ENCODE results near the gene FAM43A.

DNA sequence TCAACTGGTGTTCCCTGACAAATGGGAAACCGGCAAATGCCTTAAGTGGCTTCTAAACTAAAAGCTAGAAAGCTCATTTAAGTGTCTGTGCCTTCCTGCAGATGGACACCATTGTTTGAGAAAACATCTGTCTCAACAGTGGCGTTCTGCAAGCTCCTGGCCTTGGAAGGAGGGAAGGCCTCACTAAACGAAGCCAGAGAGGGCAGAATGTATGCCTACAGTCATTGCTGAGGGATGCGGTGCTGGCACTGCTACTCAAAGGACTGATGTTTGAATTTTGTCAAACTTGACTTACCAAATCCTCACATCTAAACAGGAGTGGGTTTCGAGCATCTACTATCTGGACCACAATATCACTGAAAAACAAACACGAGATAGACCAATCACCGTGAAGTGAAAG lies 25.9 kb upstream of the FAM43A start:
- TF ChIP-seq, protein P1, sequence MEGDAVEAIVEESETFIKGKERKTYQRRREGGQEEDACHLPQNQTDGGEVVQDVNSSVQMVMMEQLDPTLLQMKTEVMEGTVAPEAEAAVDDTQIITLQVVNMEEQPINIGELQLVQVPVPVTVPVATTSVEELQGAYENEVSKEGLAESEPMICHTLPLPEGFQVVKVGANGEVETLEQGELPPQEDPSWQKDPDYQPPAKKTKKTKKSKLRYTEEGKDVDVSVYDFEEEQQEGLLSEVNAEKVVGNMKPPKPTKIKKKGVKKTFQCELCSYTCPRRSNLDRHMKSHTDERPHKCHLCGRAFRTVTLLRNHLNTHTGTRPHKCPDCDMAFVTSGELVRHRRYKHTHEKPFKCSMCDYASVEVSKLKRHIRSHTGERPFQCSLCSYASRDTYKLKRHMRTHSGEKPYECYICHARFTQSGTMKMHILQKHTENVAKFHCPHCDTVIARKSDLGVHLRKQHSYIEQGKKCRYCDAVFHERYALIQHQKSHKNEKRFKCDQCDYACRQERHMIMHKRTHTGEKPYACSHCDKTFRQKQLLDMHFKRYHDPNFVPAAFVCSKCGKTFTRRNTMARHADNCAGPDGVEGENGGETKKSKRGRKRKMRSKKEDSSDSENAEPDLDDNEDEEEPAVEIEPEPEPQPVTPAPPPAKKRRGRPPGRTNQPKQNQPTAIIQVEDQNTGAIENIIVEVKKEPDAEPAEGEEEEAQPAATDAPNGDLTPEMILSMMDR (IDR thresholded peaks at IDR 0.05 in 4 of 5, conservative IDR thresholded peaks at IDR 0.05 in 1 of 5) = no peak
- no peak for TF ChIP-seq POLR2A (IDR thresholded peaks at IDR 0.05)
